ENCODE data around the gene VAX1.

Gene VAX1

DNA sequence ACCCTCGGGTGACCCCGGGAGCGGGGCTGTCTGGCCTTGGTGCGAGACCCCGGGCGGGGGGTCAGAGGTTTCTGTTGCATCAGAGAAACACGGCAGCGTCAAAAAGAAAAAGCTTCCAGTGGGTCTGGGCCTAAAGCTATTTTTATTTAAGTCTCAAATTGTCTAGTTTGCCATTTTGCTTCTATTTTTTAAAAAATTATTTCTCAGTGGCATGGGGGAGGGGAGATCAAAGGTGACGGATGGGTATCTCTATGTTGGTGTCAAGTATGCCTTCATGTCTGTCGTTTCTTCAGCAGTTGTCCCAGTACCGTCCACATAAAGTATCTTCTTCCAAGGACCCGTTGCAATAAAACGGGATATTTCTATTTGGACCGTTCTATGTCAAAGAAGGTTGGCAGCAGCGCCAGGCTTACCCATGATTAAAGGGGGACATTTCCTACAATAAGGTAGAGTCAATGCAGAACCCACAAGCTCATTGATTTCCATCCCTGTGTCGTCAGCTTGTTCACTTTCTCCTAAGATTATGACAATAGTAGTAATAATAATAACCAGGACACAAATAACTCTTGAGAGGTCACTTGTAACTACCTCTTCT lies 26.0 kb upstream of the VAX1 start:
- no peak for DNase-seq (ENCODE audit: low spot score)

- DNase-seq (ENCODE audit: low spot score): no peak
These were observed 25.2 kb upstream of the VAX1 start for GRCh38 chr10:117163061-117163953.

DNA sequence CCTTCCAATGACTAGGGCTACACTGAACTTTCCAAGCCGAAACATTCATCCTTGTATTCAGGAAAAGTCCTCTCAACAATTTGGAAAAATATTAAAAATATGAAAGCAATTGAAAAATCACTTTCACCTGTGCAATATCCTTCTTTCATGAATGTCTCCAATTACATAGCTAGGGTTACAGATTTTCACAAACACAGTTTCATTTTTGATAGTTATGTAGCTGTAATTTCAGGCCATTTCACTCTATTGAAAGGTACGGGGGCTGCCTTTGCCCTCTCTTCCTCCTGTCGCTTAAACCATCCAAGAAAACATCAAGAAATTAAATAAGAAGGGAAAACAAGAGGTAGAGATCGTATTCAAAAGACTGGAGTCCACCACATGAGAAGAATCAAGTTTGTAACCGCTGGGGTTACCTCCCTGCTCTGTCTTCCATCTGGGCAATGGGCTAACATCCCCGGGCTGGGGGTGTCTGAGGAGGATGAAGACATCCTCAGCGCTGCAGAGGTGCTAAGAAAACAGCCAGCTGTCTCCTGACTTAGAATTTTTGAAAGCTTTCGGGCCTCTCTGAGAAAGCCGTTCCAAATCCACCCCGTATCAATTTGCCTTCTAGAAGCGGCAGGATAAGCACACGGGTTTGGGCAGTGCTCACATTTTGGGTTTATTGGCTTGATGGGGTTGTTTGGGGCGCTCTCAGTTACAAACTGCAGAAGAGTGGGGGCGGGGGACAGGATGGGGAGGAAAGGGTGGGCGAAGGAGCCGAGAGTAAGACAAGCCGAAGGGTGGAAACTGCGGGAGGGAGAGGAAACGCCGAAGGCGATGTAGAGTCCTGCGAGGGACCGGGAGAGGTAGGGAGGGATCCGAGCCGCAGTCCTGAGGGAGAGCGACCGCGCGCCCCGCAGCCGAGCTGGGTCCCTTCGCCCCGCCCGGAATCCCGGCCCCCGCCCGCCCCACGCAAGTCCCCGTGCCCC lies 24.3 kb upstream of the VAX1 start:
- DNase-seq (ENCODE audit: low spot score): no peak

GRCh38 chr10:117161386-117162033 lies 23.4 kb upstream of the VAX1 start:
- no peak for DNase-seq (ENCODE audit: low spot score)

GRCh38 chr10:117160567-117160966 lies 22.5 kb upstream of the VAX1 start:
- no peak for DNase-seq (ENCODE audit: low spot score)

DNA sequence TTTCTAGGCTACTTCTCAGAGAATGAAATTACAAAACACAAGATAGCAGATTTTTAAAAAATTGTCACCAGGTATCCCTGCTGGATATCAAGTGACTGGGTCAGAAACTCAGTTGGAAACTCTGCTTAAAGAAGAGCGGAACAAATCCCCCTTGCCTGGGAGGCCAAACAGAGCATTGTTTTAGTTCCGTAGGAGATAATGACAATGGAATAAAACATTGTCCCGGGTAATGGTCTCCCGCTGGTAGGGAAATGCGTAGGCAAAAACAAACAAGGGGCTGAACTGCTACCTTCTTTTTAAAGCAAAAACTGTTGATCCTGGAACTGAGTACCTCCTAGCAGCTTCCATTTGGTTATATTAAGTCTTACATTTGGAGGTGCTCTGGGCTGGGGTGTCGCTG lies 21.3 kb upstream of the VAX1 start:
- DNase-seq (ENCODE audit: low spot score): no peak

- DNase-seq (ENCODE audit: low spot score): no peak
These were observed 20.2 kb upstream of the VAX1 start for GRCh38 chr10:117158297-117158696.

DNA sequence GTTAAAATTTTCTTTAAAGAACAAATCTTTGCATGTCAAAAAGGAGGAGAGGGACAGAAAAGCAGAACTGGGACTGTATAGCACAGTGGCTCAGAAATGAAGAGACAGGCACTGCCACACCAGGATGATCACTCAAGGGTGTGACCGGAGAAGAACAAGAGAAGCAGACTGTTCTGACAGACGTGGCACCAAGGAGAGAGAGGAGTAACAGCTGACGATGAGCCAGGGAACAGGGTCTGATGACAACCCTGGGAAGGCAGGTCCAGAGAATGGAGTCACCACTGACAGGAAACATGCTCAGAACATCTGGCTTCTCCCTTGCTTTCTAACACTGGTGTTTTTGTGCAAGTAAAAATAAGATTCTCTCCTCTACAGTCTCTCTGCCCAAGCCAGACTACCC lies 14.6 kb upstream of the VAX1 start:
- DNase-seq (ENCODE audit: low spot score): no peak

DNA sequence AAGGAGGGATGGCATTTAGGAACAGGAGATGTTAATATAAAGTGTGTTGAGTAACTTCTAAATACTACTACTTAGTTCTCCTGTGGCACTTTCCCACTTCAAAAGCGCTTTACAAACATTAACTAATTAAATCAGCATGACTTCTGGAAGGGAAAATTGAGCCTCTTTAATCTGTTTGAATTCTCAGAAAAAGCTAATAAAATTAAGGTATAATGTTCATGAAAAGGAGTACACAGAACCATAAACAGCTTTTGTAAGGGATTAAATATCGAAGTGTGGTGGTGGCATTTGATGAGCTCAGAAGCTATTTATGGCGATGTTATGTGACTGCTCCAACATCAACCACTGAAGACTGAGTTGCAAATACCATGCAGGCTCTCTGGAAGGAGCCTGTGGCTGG lies 10.2 kb upstream of the VAX1 start:
- no peak for DNase-seq (ENCODE audit: low spot score)

DNA sequence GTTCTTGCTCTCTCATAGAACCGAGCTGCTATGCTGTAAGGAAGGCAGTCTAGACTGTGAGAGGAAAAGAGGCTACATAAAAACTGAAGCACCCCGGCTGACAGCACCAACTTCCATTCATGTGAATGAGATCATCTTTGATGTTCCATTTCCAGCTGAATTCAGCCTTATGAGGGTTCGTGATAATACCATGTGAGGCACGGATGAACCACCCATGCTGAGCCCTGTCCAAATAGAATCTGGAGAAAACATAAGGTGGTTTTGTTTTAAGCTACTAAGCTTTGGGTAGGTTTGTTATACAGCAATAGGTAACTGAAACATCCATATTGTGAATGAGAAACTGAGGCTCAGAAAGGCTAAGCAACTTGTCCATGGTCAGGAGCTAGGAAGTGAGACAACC lies 6.9 kb upstream of the VAX1 start:
- no peak for DNase-seq (ENCODE audit: low spot score)

- DNase-seq (ENCODE audit: low spot score): no peak
These were observed 5.2 kb upstream of the VAX1 start for GRCh38 chr10:117143103-117143823.

- DNase-seq (ENCODE audit: low spot score): no peak
These were observed 2.4 kb upstream of the VAX1 start for GRCh38 chr10:117140525-117140902.

DNA sequence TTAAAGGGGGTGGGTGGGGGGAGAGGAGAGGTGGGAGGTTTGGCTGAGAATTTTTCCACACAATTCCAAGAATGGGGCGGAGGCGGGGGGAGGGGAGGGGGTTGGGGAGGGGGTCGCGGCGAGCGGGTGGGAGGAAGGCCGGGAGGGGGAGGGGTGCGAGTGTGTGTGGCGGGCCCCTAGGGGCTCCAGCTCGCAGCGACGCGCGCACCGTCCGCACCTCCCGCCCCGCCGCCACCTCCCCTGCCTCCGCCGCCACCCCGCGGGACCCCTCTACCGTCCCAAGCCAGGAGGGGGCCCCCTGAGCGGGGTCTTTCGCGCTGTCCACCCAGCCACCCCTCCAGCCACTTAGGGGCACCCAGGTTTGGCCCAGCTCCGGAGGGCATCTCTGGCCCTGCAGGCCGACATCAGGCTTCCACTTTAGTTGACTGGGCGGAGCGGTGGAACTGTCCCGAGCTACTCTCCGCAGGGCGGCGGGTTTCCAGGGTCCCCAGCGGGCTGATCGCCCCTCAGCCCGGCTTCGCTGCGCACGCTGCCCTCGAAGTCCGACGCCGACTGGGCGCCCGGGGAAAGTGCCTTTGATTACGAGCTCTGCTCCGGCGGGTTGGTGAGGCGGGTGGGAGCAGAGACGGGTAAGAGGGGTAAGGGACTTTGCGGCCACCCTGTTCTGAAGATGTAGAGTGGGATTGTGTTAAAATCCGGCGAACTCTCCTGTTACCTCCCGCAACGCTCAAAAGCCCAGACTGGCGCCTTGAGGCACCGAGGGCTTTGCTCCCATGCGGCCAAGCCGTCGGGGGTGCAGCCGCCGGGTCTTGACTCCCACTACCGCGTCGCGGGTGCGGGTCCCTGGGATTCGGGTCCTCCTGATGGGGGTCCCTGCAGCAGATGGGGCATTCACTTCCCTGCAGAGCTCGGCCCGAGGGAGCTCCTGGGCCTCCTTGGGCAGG lies 1.8 kb upstream of the VAX1 start:
- DNase-seq (ENCODE audit: low spot score): no peak

DNA sequence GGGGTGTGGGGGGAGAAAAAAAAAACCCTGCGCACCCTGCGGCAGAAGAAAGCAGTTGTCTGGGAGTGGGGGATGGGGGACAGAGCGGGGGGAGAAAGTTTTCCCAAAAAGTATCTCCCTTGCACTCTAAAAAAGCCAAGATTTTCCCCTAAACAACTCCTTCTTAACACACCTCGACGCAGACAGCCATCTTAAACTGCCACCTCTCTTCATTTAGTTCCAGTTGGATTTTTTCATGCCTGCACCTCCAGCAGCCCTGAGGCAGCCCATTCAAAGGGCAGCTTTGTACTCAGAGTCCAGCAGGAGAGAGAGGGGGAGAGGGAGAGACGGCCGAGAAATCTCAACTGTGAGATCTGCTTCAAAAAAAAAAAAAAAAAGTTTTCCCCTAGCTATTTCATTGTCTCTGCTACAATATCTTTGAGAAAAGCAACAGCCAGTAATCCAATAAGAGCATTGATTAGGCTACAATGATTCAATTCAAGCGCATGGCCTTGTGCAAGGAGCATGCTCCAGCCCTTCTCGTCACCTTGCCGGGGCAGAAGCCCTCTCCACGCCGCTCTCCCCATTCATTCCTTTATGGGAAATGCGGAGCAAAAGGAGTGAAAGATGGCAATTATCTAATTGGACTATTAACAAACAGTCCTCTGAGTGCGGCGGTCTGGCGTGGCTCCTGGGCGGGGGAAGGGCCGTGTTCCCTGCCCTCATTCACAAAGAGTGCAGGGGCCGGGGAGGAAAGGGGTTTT lies 939 bp upstream of the VAX1 start:
- no peak for DNase-seq (ENCODE audit: low spot score)

DNA sequence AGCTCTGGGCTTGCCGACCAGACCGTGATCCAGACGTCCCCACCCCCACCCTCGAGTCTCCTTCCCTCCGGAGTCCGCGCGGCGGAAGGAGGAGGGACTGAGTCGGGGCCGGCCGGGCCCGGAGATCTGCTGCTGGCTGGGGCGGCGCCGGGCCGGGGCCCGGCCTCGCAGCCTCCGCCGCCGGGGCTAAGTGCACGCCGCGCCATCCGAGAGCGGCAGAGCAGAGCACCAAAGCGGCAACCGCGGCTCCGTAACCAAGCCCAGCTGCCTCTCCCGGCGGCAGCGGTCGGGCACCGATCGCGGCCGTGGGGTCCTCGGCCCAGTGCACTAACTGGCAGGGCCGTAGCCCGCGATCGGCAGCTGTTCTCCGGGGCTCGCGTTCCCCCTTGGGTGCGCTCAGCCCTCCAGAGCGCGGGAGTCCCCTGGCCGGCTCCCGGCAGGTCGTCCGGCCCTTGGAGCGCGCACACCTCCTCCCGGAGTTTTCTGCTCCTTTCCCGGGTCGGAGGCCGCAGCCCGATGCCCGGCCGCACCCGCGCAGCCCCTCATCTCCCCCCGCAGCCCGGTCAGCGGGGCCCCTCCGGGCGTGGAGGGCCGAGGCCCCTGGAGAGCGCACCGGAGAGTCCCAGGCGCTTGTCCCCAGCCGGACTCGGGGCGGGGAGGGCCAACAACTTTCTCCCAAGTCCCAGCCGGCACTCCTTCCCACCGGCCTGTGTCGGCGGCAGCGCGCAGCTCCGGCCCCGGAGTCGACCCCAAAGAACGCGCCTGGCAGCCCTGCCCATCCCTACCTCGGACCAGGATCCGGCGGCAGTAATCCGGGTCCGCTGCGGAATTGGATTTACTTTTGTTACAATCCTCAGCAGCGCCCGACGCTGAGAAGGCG lies 799 bp downstream of the VAX1 start:
- DNase-seq (ENCODE audit: low spot score): no peak

DNA sequence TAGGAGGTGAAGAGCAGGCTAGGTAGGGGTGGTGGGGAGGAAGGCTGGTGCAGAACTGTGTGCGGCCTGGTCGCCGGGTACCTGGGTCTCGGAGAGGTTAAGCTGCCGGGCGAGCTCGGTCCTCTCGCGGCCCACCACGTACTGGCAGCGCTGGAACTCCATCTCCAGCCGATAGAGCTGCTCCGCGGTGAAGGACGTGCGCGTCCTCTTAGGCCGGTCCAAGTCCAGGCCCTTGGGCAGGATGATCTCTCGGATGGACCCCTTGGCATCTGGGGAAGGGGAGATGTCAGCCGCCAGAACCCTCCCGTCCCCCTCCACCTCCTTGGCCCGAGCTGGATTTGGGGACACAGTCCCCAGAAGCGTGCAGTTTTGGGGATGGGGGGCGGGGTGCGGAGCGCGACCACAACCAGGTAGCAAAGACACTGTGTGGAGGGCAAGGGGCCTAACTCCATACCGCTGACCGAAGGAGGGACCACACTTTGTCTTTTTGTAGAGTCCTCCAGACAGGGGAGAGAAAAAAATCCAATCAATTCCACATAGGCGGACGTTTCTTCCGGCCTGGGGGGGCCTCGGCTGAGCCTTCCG lies 1.6 kb downstream of the VAX1 start:
- DNase-seq (ENCODE audit: low spot score): no peak

GRCh38 chr10:117135480-117136140 lies 2.5 kb downstream of the VAX1 start:
- no peak for DNase-seq (ENCODE audit: low spot score)

DNA sequence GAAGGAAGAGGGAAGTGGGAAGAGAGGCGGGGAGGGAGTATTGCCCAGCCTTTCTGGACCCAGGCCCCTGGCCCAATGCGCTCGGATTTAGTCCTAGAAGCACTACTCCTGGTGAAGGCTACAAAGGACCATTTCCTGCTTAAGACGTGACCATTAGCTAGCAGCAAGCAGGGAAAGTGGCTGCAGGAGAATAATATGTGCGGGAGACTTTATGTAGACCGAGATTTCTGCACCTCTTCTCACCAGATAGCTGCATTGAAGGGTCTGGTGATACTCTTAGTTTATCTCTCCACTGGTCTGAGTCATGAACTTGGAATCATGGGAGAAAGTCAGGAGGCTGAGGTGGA lies 3.1 kb downstream of the VAX1 start:
- no peak for DNase-seq (ENCODE audit: low spot score)
